ENCODE measurements around the gene FAXDC2. TPM values are rescaled to one million over a fixed set of nuclear protein-coding genes. Genes with fewer than 3 reads are reported as not detected.

Gene FAXDC2
- total and polyA plus RNA-seq, 9 of the 15 experiments (the other 6 are each of a cell fraction or from before 2014, with no cell fraction given), result 2.4 to 30.0 (median 9.9) TPM

- peak; percentile 16; the same call in 1 of the 2 replicates for TF ChIP-seq KHSRP (IDR thresholded peaks at IDR 0.05)
These were observed 8.8 kb upstream of the FAXDC2 start (continued) for GRCh38 chr5:154858972-154859871.

DNA sequence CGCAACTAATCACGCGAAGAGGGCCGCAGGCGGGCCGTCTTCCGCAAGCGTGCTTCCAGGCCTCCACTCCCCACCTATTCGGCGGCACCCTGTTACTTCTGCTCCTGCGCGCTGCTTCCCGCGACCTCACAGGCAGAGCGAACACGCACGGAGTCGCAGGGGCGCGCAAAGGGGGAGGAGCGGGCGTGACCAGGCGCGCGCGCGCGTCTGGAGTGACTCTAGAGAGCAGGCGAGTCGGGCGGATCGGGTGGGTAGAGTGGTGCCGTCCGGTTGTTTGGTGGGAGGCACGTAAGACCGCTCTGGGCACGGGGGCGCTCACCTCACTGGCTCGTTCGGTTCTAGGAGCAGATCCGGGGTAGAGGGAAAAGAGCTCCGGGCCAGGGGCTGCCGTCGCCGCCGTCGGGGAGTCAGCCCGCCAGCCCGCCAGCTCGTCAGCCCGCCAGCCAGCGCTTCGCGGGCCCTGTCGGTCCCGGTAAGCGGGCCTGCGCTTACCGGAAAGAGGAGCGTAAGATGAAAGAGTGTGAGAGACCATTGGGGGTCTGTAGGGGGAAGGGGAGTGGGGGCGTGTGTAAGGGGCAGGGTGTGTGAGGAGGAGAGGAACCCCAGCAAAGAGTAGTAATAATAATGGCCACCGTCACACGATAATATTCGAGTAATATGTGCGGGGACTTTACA, 8.0 kb upstream of the FAXDC2 start, which contains the start of gene CNOT8:
Gene CNOT8, plus strand, starts transcription at position 331 of the 675 bp plus-strand sequence. CDS start 4,652 bp downstream, outside the sequence.
- Histone ChIP-seq H3K4me2 (ENCODE audit: insufficient read depth, low read length) (peak within 1 kb of the TSS; percentile 96), H3K9me3 (replicated peaks; ENCODE audit: control insufficient read depth, insufficient read depth, low read depth, low read length) (no peaks in the 10 kb centered on the region), H4K20me1 (replicated peaks; ENCODE audit: control insufficient read depth, insufficient read depth, low read length) (no peaks in the 10 kb centered on the region; the same call in 1 of the 2 replicates), H3K27me3 (ENCODE audit: control insufficient read depth in 2 of 2, insufficient read depth in 2 of 2, low read length in 2 of 2) (no peaks in the 10 kb centered on the region), H3K4me1 (replicated peaks in 1 of 2; ENCODE audit: control insufficient read depth in 2 of 2, insufficient read depth in 2 of 2, low read length in 2 of 2) (peaks cover 17 to 31% of the 10 kb centered on the region in 2 experiments; a peak in 4 of 5 replicates), H3K9ac (ENCODE audit: insufficient read depth in 1 of 2, low read depth in 2 of 2, low read length in 2 of 2) (peak within 1 kb of the TSS; percentile 87 to 97), H3K36me3 (ENCODE audit: control insufficient read depth, insufficient read depth, low read length) (peaks cover 15% of the 10 kb centered on the region), H3K4me3 (peak within 1 kb of the TSS; percentile 88), H3K79me2 (ENCODE audit: control insufficient read depth, insufficient read depth, low read length) (peaks cover 51% of the 10 kb centered on the region), H3K27ac (ENCODE audit: extremely low read depth, low read depth, low read length) (peak within 1 kb of the TSS; percentile 95), H3K9me1 (ENCODE audit: control insufficient read depth, insufficient read depth, low read length) (no peaks in the 10 kb centered on the region), H2AFZ (ENCODE audit: low read depth, low read length) (peak within 1 kb of the TSS; percentile 95)
- in situ Hi-C loops (cut with MboI), result no loop called here
- WGBS (ENCODE audit: insufficient coverage, low coverage, missing lambda C conversion rate), result 1% methylated on average over 41 of the region's 65 CpGs
- FAIRE-seq, result peak; percentile 93
- ChIA-PET CTCF (ENCODE audit: low intra/inter-chr PET ratio) (no interaction called here), POLR2A (interaction anchor here (0.6 to 2.9 kb wide), 8 partner anchors 13 to 528 kb away, joined by 3 to 20 read pairs (median 4); no protein-coding TSS in a partner anchor)
- BruUV-seq (replicated peaks), result no TSS peak
- ATAC-seq, result peak; percentile 86
- intact Hi-C loops (cut with micrococcal nuclease), result loop anchor here (1.0 to 2.0 kb wide), 3 partner anchors 23 to 104 kb away; partner anchors contain the start of gene LARP1
- peak; percentile 88 to 99 (median 92) for DNase-seq (ENCODE audit: extremely low read depth in 1 of 4, low spot score in 3 of 4)
- TF ChIP-seq ZNF695 (CRISPR knock-in tag; IDR thresholded peaks at IDR 0.05), result 0 out of 2 replicates have a peak, but pooled peaks have one; percentile 51
- TF ChIP-seq MAX (CRISPR knock-in tag; IDR thresholded peaks at IDR 0.05), result peak; percentile 64; the same call in 1 of the 2 replicates
- peak; percentile 87 for TF ChIP-seq PML (IDR thresholded peaks at IDR 0.05; ENCODE audit: low read length)
- TF ChIP-seq XRCC5 (IDR thresholded peaks at IDR 0.05; ENCODE audit: low read depth, low read length), result peak; percentile 70
- peak; percentile 40 for TF ChIP-seq PCBP1 (IDR thresholded peaks at IDR 0.05; ENCODE audit: low read depth, low read length, poor library complexity, severe bottlenecking)
- TF ChIP-seq, protein P1, sequence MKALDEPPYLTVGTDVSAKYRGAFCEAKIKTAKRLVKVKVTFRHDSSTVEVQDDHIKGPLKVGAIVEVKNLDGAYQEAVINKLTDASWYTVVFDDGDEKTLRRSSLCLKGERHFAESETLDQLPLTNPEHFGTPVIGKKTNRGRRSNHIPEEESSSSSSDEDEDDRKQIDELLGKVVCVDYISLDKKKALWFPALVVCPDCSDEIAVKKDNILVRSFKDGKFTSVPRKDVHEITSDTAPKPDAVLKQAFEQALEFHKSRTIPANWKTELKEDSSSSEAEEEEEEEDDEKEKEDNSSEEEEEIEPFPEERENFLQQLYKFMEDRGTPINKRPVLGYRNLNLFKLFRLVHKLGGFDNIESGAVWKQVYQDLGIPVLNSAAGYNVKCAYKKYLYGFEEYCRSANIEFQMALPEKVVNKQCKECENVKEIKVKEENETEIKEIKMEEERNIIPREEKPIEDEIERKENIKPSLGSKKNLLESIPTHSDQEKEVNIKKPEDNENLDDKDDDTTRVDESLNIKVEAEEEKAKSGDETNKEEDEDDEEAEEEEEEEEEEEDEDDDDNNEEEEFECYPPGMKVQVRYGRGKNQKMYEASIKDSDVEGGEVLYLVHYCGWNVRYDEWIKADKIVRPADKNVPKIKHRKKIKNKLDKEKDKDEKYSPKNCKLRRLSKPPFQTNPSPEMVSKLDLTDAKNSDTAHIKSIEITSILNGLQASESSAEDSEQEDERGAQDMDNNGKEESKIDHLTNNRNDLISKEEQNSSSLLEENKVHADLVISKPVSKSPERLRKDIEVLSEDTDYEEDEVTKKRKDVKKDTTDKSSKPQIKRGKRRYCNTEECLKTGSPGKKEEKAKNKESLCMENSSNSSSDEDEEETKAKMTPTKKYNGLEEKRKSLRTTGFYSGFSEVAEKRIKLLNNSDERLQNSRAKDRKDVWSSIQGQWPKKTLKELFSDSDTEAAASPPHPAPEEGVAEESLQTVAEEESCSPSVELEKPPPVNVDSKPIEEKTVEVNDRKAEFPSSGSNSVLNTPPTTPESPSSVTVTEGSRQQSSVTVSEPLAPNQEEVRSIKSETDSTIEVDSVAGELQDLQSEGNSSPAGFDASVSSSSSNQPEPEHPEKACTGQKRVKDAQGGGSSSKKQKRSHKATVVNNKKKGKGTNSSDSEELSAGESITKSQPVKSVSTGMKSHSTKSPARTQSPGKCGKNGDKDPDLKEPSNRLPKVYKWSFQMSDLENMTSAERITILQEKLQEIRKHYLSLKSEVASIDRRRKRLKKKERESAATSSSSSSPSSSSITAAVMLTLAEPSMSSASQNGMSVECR (CRISPR knock-in tag; IDR thresholded peaks at IDR 0.05), result peak; percentile 88
- no peak for TF ChIP-seq CHD2 (IDR thresholded peaks at IDR 0.05; ENCODE audit: low read depth, low read length)
- TF ChIP-seq, protein P2, sequence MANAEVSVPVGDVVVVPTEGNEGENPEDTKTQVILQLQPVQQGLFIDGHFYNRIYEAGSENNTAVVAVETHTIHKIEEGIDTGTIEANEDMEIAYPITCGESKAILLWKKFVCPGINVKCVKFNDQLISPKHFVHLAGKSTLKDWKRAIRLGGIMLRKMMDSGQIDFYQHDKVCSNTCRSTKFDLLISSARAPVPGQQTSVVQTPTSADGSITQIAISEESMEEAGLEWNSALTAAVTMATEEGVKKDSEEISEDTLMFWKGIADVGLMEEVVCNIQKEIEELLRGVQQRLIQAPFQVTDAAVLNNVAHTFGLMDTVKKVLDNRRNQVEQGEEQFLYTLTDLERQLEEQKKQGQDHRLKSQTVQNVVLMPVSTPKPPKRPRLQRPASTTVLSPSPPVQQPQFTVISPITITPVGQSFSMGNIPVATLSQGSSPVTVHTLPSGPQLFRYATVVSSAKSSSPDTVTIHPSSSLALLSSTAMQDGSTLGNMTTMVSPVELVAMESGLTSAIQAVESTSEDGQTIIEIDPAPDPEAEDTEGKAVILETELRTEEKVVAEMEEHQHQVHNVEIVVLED (CRISPR knock-in tag; IDR thresholded peaks at IDR 0.05), result peak; percentile 95
- no peak for TF ChIP-seq CGGBP1 (CRISPR knock-in tag; IDR thresholded peaks at IDR 0.05)
- TF ChIP-seq MECOM (CRISPR knock-in tag; IDR thresholded peaks at IDR 0.05), result no peak
- no peak for TF ChIP-seq SMARCE1 (IDR thresholded peaks at IDR 0.05)

Data from K562 (cell line).